H4 (cell line): ENCODE data around the gene FOXJ1. TPM values are rescaled to one million over a fixed set of nuclear protein-coding genes. Genes with fewer than 3 reads are reported as not detected.

Source experiments
- DNase-seq: peaks from one replicate; pipeline ENCODE4 v3.0.0-alpha.2; 2015; ENCODE audit warnings: low spot score
- total RNA-seq: library from RNA; depleted of rRNA; stranded (reverse); fragments of >200 nt; shearing (Covaris generic); gene quantifications from 2 replicates; pipeline ENCODE4 v1.2.3, GENCODE V29; 2014

FOXJ1 gene
- total RNA-seq, 1 experiment from 2014 or later: not detected

DNA sequence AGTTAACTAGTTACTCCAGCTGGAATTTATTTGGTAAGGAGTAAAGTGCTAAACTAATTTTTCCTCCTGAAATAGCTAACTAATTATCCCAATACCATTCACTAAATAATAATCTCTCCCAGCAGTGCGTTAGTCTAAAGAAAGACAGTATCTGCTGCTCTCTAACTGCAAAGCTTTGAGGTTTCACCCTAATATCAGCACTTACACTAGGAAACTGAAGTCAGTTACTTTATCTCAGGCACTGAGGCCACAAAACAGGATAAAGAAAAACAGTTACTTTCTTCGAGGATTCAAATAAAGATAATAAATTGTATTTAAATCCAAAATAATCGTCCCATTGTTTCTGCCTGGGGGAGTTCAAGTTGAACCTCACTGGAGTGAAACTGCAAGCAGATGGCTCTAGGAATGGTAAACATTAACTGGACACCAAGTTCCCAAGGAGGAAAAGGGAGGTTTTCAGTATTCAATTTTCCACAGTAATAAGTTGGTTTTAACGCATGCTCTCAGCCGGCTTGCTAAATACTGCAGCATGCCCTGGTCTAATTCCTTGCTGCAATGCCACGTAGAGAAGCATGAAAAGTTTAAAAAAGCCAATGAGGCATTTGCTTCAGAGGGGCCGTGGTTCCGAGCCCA, 20.0 kb upstream of the FOXJ1 start:
- DNase-seq: no peak

DNA sequence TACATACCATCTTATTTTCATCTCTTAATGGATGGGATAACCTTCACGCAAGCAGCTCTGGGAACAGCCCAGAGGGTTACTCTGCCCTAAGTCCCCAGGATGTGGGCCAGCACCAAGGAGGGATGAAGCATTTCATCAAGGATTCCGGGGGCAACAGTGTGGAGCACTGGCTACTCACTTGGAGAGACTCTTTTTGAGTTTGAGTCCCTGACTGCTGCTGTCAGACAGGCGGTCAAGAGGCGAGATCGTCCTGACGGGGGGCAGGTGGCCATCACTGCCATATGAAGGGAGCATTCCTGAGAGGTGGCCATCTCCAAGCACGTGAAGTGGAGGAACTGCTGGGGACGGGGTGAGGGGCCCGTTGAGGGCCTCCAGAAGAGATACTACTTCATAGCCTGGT, 18.1 kb upstream of the FOXJ1 start:
- DNase-seq: no peak

DNA sequence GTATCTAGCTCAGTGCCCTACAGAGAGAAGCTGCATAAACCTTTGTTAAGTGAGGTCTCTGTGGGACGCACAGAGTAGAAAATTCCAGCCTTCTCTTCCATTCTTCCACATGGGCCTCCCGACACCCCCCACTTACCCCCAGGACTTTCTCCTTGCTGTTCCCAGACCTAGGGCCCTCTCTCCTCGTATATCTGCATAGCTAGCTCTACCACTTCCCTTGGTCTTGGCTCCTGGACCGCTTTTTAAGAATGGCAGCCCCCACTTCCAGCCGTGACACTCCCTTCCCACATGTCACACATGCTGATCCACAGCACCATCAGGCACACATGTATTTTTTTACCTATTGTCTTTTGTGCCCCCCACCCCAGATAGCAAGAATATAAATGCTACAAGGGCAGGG, 16.7 kb upstream of the FOXJ1 start:
- no peak for DNase-seq

GRCh38 chr17:76156662-76156991, 15.6 kb upstream of the FOXJ1 start:
- DNase-seq: no peak

DNA sequence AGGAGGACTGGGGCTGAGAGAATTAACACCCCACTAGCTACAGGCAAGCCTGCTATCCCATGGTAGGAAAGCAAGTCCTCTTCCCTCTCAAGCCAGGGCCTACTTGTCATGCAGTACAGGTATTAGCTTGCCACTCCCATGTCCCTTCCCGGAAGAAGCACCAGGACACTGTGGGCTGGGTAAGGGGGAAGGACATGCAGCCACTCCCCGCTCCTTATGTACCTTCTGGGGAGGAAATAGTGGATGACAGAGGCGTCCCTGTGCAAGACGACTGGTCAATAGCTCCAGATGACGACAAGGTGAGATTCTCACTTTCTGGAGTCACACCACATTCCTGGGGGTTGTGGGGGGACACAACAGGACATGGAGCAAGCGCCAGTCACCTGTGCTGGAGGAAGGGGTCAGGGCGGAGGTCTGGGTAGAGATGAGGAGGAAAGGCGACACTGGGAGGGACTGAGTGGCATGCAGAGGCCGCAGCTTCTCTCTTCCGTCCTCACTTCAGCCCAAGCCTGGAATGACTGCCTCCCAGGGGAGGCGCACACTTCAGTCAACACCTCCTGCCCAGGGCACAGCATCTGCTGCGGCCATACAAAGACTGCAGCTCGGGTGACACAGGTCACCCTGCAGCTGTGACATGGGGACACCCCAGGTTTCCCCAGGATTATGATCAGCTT, 15.1 kb upstream of the FOXJ1 start:
- no peak for DNase-seq

DNA sequence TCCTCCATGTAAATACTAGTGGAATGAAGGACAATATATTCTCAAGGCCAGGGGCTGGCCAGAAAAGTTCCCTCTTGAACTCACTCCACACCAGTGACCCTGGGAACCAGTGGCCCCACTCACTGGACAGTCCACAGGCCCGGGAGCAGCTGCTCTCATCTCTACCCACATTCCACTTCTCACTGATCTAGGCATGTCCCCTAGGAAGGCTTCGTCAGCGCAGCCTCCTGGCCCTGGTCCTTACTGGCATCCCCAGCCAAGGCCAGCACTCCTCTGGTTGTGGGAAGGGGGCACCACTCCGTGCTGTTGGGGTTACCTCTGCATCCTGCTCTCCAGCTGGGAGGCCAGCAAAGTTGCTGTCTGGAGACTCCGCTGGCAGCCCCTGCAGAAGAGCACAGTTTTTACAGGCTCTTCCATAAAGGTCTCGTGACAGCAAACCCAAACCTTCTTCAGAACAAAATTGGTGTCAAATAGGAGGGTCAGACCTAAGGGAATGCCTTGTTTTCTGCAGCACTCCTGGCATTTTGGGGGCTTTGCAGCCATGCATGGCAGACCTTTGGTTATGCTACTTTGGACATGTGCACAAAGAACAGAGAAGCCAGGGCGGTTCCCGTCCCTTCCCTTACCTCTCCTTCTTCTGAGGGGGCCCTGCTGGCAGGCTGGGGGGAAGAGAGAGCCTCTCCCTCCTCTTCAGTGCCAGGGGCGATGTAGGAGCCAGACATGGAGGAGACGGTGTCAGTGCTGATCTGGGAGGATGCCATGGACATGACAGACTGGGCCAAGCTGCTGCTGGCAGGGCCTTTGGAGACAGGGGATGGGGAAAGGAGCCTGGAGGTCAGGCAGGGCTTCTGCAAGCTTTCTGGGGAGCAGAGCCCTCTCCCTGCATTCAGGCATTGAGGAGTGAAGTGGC, 14.1 kb upstream of the FOXJ1 start:
- no peak for DNase-seq

DNA sequence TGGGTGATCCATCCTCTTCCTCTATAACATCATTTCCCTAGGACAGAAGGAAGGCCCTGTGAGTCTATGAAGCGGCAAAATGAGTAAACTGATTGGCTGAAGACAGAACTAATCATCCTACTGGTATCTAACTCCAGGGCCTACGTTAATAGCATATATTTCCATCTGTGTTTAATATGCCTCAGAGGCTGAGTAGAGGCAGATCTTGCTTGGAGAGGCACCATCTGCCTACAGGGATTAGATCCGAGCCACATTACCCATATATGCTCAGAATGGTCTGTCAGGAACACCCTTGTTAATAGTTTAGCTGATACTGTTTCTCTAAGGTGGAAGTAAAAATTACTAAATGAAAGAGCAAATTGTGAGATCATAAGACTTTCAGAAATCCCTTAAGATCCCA, 13.2 kb upstream of the FOXJ1 start:
- DNase-seq: no peak

DNA sequence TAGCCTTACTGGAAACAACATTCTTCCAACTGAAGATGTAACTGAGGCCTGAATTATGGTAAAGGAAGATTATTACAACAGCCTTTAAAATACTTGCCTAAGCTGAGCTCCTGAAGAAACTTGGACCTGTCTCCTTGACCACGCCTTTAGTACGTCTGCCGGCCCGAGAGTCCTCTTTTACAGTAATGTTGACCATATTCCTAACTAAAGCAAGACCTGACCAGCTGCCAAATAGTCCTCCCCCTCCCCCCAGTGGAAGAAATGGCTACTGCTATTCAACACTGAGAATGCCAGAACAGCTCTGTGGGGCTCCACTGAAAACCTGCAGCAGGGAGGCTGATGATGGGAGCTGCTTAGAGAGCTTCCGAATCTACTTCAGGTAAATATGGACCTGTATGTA, 12.6 kb upstream of the FOXJ1 start:
- no peak for DNase-seq

DNA sequence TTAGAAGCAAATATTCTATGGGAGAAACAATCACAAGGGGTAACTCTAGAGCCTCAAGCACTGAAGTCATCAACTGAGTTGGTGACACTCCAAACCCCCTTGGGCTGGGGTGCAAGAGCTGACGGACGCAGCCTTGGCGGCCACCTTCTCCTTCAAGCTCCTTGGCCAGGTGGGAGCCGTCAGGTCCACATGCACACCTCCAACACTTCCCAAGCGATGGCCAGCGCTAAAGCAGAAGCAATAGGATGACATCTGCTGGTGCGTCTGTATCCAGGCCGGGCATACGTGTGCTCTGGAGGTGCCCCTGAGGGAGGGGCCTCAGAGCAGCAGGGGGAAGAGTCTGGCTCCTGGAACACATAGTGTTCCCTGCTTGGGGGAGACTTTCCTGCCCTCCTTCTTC, 12.2 kb upstream of the FOXJ1 start:
- no peak for DNase-seq

DNA sequence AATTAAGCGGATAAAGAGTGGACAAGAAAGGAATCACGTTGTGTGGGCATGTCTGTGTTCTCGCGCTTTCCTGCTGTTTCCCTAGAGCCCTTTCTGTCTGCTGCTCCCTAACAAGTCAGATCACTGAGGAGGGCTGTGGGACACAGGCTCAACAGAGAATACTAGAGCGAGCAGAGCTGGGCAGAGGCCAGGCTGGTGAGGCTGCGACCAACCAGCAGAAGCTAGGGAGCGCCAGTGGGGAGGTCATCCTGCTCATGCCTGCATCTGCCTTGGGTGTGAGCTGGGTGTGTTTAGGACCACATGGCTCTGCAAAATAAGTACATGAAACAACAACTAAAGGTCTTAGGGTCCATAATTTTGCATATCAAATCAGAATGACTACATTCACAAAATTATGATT, 11.5 kb upstream of the FOXJ1 start:
- no peak for DNase-seq

DNA sequence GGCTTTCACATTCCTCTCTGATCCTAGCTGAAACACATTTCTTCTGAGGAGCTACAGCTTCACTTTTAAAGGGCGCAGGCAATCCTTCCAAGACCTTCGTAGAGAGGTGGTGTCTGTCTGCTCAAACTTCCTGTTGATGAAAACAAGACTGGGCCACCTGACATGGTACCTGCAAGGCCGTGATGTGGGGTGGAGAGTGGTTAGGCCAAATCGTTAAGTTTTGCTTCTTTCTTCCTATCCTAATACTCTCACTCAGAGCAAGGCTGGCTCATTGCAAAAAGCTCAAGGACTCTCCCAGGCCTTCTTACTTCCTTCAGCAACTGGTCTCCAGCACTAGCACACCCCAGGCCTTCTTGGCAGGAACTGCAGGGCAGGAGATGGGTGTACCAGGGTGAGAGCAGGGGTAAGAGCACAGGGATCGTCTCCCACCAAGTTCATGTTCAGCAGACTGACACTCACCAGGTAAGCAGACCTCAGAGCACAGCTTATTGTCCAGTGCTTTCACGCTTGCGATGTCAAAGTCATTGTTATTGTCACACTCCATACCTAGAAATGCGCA, 10.9 kb upstream of the FOXJ1 start:
- no peak for DNase-seq

DNA sequence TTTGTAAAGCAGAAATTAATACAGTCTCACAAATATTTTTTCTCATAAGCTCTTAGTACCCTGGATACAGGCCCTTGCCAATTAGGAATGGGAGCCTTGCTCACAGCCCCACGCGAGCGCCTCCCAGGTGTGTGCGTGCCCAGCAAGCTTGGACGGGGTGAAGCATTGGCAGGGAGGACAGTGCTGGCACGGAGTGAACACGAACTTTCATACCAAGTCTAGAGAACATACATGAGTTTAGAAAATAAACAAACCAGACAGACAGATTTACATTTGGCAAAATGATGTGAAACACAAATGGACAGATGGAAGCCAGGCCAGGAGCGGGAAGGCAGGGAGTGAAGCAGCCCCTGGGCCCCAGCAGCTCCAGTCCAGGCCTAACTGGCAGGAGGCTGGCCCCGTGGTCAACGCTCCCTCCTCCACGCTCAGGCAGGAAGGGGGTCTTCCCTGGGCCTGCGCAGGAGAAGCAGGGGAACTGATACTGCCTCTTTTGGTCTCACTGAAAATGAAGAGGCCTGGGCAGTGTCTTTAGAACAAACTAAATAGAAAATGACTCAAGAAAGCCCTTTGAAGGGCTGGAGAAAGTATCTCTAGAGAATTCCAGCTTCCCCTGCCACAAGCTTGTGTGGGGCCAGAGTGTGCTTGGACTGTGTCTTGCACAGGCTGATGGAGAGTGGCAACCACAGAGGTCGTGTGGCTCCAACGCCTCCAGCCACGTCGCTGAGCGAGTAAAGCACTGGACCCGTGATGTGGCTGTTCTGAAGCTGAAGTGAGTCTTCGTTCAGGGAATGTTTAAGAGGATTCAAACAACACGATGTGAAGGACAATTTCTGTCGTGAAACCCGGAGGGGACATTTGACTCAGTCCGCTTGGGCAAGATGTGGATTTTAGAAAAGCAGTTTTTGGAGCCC, 9.9 kb upstream of the FOXJ1 start:
- no peak for DNase-seq

DNA sequence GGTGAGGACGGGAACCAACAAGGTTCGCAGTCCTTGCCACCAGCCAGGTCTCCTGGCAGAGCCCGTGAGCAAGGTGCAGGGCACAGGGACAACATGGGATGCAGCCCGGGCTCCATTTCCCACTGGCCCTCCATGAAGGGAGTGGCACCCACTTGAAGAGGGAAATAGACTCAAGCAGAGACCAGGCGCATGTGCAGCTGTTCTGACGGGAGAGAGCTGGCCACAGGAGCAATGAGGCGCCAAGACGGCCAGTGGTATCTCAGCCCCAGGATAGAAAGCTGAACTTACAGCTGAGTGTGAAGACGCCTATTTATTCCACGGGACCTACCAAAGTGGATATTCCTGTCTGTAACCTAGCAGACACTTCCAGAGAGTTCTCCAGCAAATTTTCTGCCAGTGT, 8.2 kb upstream of the FOXJ1 start:
- no peak for DNase-seq

GRCh38 chr17:76148015-76148326, 6.9 kb upstream of the FOXJ1 start:
- DNase-seq: no peak

GRCh38 chr17:76147211-76148014, 6.4 kb upstream of the FOXJ1 start:
- no peak for DNase-seq

DNA sequence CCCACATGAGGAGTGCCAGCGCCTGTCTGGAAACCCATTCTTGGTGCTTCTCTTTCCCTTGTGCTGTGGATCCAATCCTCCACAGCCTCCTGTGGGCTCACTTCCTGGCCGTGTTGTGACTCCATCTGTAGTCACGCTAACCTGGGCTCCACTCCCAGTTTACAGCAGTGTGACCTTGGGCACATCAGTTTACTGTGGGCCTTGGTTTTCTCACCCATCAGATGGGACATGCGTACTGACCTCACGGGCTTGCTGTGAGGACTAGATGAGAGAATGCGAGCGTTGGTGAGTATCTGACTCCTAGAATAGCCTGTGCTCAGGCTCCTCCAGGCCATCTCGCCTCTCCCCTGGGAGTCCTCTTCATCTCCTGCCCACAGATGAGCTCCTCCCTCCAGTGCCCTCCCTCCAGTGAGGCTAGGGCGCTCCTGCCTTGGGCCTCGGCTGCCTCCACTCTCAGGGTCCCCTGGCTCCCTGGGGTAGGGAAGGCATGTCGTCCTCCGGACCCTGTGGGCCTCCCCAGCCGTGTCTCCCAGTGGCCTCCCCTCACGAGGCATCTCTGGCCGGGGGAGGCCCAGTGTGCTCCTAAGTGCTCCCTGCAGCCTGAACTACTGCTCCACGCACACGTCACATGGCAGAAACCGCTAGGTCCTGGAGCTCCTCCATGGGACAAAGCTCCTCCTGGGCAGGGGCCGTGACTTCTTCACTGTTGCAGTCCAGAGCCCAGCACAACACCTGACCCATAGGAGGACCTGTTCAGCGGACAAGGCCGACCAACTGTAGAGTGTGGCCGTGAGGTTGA, 5.2 kb upstream of the FOXJ1 start:
- no peak for DNase-seq

GRCh38 chr17:76145231-76146052, 4.4 kb upstream of the FOXJ1 start:
- DNase-seq: no peak

DNA sequence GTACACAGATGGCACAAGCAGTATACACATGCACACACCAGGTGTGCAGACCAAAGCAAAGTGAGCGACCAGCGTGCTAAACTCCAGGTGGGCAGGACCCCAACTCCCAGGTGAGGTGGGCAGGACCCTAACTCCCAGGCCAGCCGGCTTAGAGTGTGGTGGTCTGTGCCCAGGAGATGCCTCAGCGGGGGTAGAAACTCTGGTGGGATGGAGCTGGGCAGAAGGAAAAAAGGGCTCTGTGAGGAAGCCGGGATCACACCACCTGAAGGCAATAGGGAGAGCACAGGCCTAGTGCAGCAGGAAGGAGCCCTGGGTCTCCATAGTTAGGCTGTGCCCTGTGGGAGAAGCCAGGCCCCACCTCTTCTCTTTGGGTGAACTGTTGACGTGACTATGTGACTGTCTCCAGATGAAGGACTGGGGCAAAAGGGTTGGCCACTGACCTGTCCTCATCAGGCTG, 1.6 kb upstream of the FOXJ1 start:
- no peak for DNase-seq

DNA sequence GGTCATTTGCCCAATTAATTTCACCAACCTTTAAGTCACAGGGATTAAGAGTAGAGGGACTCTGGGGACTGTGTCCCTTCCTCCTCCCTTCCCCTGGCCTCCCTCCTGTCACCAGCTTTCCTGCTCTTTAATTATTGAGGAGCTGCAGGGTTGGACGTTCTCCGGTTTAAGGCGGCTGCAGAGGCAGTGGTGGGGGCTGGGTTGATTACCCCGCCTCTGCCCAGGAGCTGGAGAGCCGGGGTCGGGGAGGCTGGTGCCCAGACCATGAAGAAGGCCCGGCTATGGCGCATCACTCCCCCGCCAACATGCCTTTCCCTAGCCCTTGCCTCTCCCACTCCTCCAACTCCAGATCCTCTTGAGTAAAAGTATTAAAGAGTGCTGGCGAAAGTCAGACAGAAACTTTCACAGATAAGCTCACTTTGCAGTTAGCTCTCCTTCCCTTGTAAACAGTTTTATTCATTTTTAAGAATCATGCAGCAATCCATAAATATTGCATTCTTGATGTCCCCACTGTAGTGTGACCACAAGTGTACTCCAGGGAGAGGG, 1.1 kb upstream of the FOXJ1 start:
- DNase-seq: no peak
